Mucosa of rectum (tissue), 2 donors: ENCODE measurements around the gene PLK2.
A peak's percentile ranks its signal among the peaks of the same experiment; 100 is the strongest.

Experiments used
- H3K27ac ChIP-seq, 2 donors: one replicate each; pipeline ENCODE4 v1.7.0; 2013; ENCODE audit warnings: inconsistent platforms in 2 of 2, low read depth in 2 of 2, low read length in 2 of 2
- H3K27me3 ChIP-seq, 2 donors: one replicate each; pipeline ENCODE4 v1.7.0; 2013; ENCODE audit warnings: low read length in 2 of 2; ENCODE audit not compliant: control insufficient read depth in 2 of 2, insufficient read depth in 2 of 2
- H3K36me3 ChIP-seq, 2 donors: one replicate each; pipeline ENCODE4 v1.7.0; 2013; ENCODE audit warnings: low read length in 2 of 2; ENCODE audit not compliant: control insufficient read depth in 2 of 2, insufficient read depth in 2 of 2
- H3K4me1 ChIP-seq, 2 donors: one replicate each; pipeline ENCODE4 v1.7.0; 2013; ENCODE audit warnings: low read length in 2 of 2, mild to moderate bottlenecking in 1 of 2; ENCODE audit not compliant: control insufficient read depth in 2 of 2, insufficient read depth in 2 of 2
- H3K4me3 ChIP-seq, 2 donors: one replicate each; pipeline ENCODE4 v1.7.0; 2013; ENCODE audit warnings: low read length in 2 of 2
- H3K9ac ChIP-seq, 2 donors: one replicate each; pipeline ENCODE4 v1.7.0; 2013; ENCODE audit warnings: low read length in 2 of 2, low read depth in 1 of 2, mild to moderate bottlenecking in 1 of 2
- H3K9me3 ChIP-seq, 2 donors: one replicate each; pipeline ENCODE4 v1.7.0; 2013; ENCODE audit warnings: low read length in 2 of 2; ENCODE audit not compliant: control insufficient read depth in 2 of 2
- donor health status: healthy.
- donor health status: Normal muscosa, but diverticular disease.

PLK2 gene

DNA sequence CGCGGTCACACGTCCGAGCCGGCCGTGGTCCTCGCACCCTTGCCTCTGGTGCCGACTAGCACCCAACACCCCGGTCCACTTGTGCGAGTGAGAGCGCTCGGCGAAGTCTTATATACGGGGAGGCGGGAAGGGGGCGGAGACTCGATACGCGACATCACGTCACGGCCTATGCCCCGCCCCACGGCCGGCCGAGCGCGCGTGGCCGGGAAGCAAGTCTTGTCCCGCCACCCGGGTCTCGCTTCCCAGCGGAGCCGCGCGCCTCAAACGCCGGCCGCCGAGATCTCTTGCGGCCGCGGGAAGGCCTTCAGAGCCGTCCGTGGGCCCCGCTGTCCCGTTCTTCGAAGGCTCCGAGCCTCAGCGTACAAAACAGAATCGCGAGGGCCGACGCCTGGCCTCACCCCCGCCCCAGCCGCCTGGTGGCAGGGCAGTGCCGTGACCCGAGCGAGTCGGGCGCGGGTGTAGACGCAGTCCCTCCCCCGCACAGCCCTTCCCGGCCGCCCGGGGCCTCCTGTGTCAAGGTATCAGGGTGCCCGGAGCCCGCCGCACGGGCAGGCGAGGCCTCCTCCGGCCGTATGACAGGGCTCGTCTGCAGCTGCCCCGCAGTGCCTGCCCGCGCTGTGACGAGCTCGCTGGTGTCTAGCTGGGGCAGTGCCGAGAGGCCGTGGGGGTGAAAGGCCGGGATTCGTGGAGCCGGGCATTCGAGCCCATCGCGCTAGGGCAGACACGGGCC, at the start of gene PLK2:
Gene PLK2 (minus strand): TSS at position 85 of the 730 bp plus-strand sequence. CDS start 127 bp downstream, outside the sequence.
- Histone ChIP-seq H3K4me1 (peaks cover 3 to 17% of the 10 kb centered on the region in 2 donors), H3K9me3 (no peaks in the 10 kb centered on the region), H3K4me3 (peak within 1 kb of the TSS; percentile 84 to 94), H3K36me3 (peaks cover 11 to 15% of the 10 kb centered on the region in 2 donors), H3K9ac (peak within 1 kb of the TSS; percentile 83 to 95), H3K27me3 (no peaks in the 10 kb centered on the region), H3K27ac (peak within 1 kb of the TSS; percentile 95)

DNA sequence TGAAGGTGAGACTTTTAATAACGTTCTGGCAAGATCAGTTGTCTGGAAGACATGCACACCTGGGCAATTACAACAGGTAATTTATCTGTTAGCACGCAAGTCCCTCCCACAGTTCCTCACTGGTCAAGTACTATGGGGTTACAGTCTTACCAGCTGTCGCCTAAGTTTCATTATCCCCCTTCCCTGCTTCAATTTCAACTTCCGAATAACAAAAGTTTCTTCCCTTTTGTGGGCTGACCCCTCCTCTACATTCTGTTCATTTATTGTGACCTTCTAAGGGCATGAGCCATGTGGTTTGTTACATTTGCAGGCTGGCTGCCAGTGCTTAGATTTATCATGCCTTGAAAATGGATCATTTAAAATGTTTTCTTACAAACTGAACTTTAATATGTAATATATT, 47.8 kb upstream of the PLK2 start:
- no peak overlapping the region for H3K27ac ChIP-seq
- H3K4me1 ChIP-seq: peaks cover 0 to 2% of the 10 kb centered on the region in 2 donors
- H3K27me3 ChIP-seq: no peaks in the 10 kb centered on the region
- H3K36me3 ChIP-seq: no peaks in the 10 kb centered on the region
- H3K9ac ChIP-seq: no peak overlapping the region
- H3K4me3 ChIP-seq: no peak overlapping the region
- H3K9me3 ChIP-seq: no peaks in the 10 kb centered on the region

DNA sequence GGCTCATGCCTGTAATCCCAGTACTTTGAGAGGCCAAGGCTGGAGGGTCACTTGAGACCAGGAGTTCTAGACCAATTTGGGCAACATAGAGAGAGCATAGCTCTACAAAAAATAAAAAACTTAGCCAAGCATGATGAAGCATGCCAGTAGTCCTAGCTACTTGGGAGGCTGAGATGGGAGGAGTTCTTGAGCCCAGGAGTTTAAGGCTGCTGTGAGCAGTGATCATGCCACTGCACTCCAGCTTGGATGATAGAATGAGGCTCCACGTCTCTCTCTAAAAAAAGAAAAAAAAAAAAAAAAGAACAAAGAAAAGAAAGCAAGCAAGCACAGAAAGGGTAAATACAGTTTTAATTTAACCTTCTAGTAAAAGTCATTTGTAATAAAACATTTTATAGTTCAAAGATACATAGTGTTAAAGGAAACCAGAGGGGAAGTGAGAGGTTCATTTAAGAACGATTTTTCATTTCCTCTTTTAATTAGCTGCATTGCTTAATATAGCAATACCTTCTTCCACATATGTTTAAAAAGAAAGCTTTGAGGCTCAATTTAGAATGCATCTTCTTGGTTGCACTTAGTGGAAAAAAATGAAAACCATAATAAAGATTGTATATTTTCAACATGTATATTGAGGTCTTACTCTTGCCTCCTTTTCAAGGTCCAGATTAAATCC, 46.2 kb upstream of the PLK2 start:
- Histone ChIP-seq H3K4me3 (no peak overlapping the region), H3K9me3 (no peaks in the 10 kb centered on the region), H3K27ac (no peak overlapping the region), H3K27me3 (no peaks in the 10 kb centered on the region), H3K4me1 (peaks cover 2% of the 10 kb centered on the region in 2 donors), H3K9ac (no peak overlapping the region), H3K36me3 (no peaks in the 10 kb centered on the region)

DNA sequence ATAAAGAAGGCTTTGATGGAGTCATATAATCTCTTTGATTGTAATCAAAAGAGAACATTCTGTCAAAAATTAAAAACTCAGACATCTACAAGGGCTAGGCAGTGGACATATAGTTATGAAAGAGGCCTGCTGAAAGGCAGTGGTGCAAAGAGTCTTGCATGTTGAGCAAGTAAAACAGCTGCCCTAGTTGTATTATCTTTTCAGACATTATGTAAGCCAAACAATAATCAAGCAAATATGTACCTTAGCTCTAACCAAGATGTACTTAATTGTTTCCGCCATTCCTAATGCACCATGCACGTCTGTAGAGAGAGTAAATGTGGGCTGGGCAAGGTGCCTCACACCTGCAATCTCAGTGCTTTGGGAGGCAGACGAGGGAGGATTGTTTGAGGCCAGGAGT, 45.6 kb upstream of the PLK2 start:
- no peaks in the 10 kb centered on the region for H3K9me3 ChIP-seq
- no peaks in the 10 kb centered on the region for H3K36me3 ChIP-seq
- no peak overlapping the region for H3K27ac ChIP-seq
- no peaks in the 10 kb centered on the region for H3K27me3 ChIP-seq
- peaks cover 2% of the 10 kb centered on the region in 2 donors for H3K4me1 ChIP-seq
- H3K4me3 ChIP-seq: no peak overlapping the region
- no peak overlapping the region for H3K9ac ChIP-seq

DNA sequence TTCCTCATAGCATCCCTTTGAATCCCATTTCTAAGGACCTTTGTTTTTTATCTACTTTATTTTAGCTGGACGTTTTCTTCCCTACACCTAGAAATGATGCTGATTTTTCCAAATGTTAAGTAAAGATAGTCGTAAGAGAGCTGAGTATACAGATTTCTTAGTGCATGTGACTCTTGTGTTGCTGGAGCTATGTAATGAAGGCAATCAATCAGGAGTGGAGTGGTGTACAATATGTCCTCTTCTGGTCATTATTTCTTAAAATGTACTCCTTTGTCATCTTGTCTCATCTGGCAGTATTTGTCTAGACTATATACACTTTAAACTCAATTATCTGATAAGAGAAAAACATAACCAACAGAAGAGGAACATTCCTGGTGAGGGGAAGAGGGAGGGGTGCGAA, 44.9 kb upstream of the PLK2 start:
- H3K9me3 ChIP-seq: no peaks in the 10 kb centered on the region
- H3K4me1 ChIP-seq: peaks cover 2 to 4% of the 10 kb centered on the region in 2 donors
- no peak overlapping the region for H3K4me3 ChIP-seq
- H3K9ac ChIP-seq: no peak overlapping the region
- H3K27me3 ChIP-seq: no peaks in the 10 kb centered on the region
- no peaks in the 10 kb centered on the region for H3K36me3 ChIP-seq
- H3K27ac ChIP-seq: no peak overlapping the region

DNA sequence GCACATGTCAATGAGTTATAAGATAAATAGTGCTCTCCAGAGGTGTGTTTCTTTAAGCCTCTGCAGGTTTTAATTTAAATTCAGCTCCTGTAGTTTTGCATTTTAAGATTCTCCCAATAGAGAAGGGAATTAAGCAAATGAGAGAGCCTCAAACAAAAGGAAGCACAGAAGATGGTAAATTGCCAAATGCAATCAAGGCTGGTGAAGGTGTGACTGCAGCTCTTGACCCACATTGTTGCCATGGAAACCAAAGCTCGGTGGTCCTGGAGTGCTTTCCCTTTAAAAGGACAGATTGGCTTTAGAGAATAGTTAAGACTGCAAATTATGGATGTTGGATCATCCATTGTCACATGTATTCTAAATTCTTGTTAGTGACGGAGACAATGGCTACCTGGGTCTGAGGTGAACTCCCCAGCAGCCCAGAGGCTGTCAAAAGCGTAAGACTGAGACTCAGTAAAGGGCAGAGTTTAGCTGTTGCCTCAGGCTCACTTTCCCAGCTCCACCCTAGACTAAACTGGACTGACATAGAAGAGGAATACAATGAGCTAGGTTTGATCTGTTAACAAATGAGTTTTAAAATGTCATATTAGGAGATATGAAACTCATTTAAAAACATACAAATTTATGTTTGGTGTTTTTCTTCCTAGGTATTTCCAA, 43.6 kb upstream of the PLK2 start:
- Histone ChIP-seq H3K4me3 (no peak overlapping the region), H3K4me1 (peaks cover 2 to 4% of the 10 kb centered on the region in 2 donors), H3K9ac (no peak overlapping the region), H3K27me3 (no peaks in the 10 kb centered on the region), H3K9me3 (no peaks in the 10 kb centered on the region), H3K36me3 (no peaks in the 10 kb centered on the region), H3K27ac (no peak overlapping the region)

DNA sequence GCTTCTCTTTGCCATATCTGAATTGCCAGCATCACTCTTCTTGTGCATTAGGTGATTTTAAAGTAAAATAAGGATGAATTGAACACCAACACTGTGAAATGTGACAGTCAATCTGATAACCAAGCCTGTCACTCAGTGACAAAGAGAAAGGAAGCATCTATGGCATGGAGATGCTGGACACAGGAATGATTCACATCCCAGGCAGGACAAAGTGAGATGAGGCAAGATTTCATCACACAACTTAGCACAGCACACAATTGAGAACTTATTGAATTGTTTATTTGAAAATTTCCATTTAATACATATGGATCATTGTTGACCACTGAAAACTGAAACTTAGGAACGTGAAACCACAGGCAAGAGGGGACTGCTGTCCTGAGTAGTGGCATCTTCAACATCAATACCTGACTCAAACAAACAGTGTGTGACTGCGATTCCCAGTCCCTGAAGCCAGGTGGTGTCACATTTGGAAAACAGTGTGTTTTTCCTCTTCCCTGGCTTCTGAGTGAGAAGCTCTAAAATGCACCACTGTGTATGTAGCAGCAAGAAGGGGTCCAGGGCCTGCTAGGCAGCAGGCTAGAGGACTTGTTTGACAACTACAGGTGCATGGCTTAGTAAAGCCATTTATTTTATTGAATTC, 42.0 kb upstream of the PLK2 start:
- H3K27ac ChIP-seq: no peak overlapping the region
- H3K4me3 ChIP-seq: no peak overlapping the region
- H3K9ac ChIP-seq: no peak overlapping the region
- peaks cover 2 to 4% of the 10 kb centered on the region in 2 donors for H3K4me1 ChIP-seq
- no peaks in the 10 kb centered on the region for H3K27me3 ChIP-seq
- H3K36me3 ChIP-seq: no peaks in the 10 kb centered on the region
- no peaks in the 10 kb centered on the region for H3K9me3 ChIP-seq

DNA sequence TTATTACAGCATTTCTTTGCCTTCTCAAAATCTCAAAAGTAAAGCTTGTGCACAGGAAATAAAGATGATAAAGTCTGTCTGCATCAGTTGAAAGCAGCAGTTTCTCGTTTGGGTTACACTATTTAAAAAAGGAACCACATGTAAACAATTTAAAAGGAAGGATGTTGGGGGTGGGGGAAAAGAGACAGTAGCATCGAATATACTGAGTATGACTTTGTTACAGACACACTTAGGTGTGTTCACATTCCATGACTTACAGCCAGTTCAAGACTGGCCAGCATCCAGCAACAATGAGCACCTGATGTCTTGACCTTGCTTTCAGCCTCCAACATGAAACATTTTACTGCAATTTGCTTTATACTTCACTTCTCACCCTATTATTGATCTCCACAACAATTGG, 40.1 kb upstream of the PLK2 start:
- Histone ChIP-seq H3K4me3 (no peak overlapping the region), H3K9ac (no peak overlapping the region), H3K27ac (peak overlapping the region in 1 of 2 donors; percentile 25), H3K36me3 (no peaks in the 10 kb centered on the region), H3K4me1 (peaks cover 0 to 4% of the 10 kb centered on the region in 2 donors), H3K27me3 (no peaks in the 10 kb centered on the region), H3K9me3 (no peaks in the 10 kb centered on the region)

DNA sequence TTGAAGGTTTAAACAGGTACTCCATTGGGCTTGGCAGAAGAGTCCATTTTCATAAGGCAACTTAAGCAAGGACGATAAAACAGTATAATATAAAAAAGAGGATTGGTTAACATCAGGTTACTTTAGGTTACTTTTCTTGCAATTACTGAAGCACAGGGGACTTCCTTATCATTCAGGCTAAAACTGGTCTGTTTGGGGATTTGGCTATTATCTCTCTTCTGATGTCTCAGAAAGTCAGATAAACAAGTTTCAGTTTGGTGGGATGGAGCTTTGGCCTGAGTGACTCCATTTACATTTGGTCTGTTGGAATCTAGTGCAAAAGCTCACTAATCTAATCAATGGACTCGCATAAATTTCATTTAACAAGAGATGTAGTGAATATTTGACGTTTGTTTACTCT, 39.3 kb upstream of the PLK2 start:
- Histone ChIP-seq H3K9ac (no peak overlapping the region), H3K9me3 (no peaks in the 10 kb centered on the region), H3K27me3 (no peaks in the 10 kb centered on the region), H3K36me3 (no peaks in the 10 kb centered on the region), H3K4me1 (peaks cover 0 to 4% of the 10 kb centered on the region in 2 donors), H3K27ac (no peak overlapping the region), H3K4me3 (no peak overlapping the region)
